Common myeloid progenitor, CD34-positive (primary cell): ENCODE data around the gene PTPRN2.
"Not testable (repeated sequence)": the region's sequence is repeated elsewhere in the genome, so short reads cannot be mapped to it uniquely, and the experiment has no call there.

Experiments used
- CTCF ChIA-PET: fragments of 350-600 bp; sonication (Branson Sonifier 250); formaldehyde crosslinking; loops from one replicate; lab custom pipeline; 2021; ENCODE audit warnings: antibody characterized with exemption; lab: Charles Lee
- POLR2A ChIA-PET: fragments of 350-600 bp; sonication (Branson Sonifier 250); formaldehyde crosslinking; loops from one replicate; lab custom pipeline; 2021; ENCODE audit warnings: antibody characterized with exemption; lab: Charles Lee
- DNase-seq, 3 donors: peaks; one replicate each; pipeline versions ENCODE4 v3.0.0 to v3.0.0-alpha.2; 2013
- H3K27ac ChIP-seq, 2 experiments: 1 replicate in 1 of 2; 2 replicates in 1 of 2; pipeline ENCODE4 v1.7.0; 2013; ENCODE audit warnings: inconsistent platforms in 2 of 2, low read length in 2 of 2, mild to moderate bottlenecking in 2 of 2, low read depth in 1 of 2, moderate library complexity in 1 of 2; ENCODE audit not compliant: severe bottlenecking in 2 of 2, insufficient read depth in 1 of 2, poor library complexity in 1 of 2
- H3K27me3 ChIP-seq, 5 experiments: replicated peaks in 2 of 5; 1 replicate in 3 of 5; 2 replicates in 2 of 5; pipeline versions ENCODE4 v1.6.1 to v1.7.0; 2013; ENCODE audit warnings: low read length in 4 of 5, mild to moderate bottlenecking in 2 of 5, moderate library complexity in 2 of 5, inconsistent platforms in 1 of 5; ENCODE audit not compliant: insufficient read depth in 5 of 5, control insufficient read depth in 4 of 5
- H3K36me3 ChIP-seq, 4 experiments: 1 replicate in 2 of 4; 2 replicates in 2 of 4; pipeline versions ENCODE4 v1.6.1 to v1.7.0; 2013; ENCODE audit warnings: low read length in 3 of 4, control low read depth in 1 of 4, mild to moderate bottlenecking in 1 of 4; ENCODE audit not compliant: control insufficient read depth in 4 of 4, insufficient read depth in 4 of 4
- H3K4me1 ChIP-seq, 4 experiments: 1 replicate in 3 of 4; 2 replicates in 1 of 4; pipeline versions ENCODE4 v1.6.1 to v1.7.1; 2013; ENCODE audit warnings: low read length in 3 of 4, mild to moderate bottlenecking in 3 of 4, control low read depth in 1 of 4, inconsistent platforms in 1 of 4, moderate library complexity in 1 of 4; ENCODE audit not compliant: control insufficient read depth in 4 of 4, insufficient read depth in 4 of 4; ENCODE audit errors: control extremely low read depth in 1 of 4
- H3K4me3 ChIP-seq, 7 experiments: 1 replicate in 4 of 7; 2 replicates in 3 of 7; pipeline versions ENCODE4 v1.5.1 to v1.7.0; 2013; ENCODE audit warnings: mild to moderate bottlenecking in 7 of 7, low read length in 6 of 7, moderate library complexity in 6 of 7, inconsistent platforms in 2 of 7, low read depth in 2 of 7, control low read depth in 1 of 7; ENCODE audit not compliant: insufficient read depth in 4 of 7, control insufficient read depth in 1 of 7; ENCODE audit errors: extremely low read depth in 1 of 7
- H3K9me3 ChIP-seq, 5 experiments: 1 replicate in 4 of 5; 2 replicates in 1 of 5; pipeline versions ENCODE4 v1.6.1 to v1.7.1; 2013; ENCODE audit warnings: low read length in 4 of 5, mild to moderate bottlenecking in 2 of 5, inconsistent platforms in 1 of 5, low read depth in 1 of 5, moderate library complexity in 1 of 5; ENCODE audit not compliant: control insufficient read depth in 4 of 5, insufficient read depth in 2 of 5; ENCODE audit errors: control extremely low read depth in 1 of 5
- WGBS: methylation state at CpG from one replicate; pipeline ENCODE4 v1.1.5; 2013; ENCODE audit not compliant: insufficient coverage; 5-methylcytosine and 5-hydroxymethylcytosine counted together

PTPRN2 gene

DNA sequence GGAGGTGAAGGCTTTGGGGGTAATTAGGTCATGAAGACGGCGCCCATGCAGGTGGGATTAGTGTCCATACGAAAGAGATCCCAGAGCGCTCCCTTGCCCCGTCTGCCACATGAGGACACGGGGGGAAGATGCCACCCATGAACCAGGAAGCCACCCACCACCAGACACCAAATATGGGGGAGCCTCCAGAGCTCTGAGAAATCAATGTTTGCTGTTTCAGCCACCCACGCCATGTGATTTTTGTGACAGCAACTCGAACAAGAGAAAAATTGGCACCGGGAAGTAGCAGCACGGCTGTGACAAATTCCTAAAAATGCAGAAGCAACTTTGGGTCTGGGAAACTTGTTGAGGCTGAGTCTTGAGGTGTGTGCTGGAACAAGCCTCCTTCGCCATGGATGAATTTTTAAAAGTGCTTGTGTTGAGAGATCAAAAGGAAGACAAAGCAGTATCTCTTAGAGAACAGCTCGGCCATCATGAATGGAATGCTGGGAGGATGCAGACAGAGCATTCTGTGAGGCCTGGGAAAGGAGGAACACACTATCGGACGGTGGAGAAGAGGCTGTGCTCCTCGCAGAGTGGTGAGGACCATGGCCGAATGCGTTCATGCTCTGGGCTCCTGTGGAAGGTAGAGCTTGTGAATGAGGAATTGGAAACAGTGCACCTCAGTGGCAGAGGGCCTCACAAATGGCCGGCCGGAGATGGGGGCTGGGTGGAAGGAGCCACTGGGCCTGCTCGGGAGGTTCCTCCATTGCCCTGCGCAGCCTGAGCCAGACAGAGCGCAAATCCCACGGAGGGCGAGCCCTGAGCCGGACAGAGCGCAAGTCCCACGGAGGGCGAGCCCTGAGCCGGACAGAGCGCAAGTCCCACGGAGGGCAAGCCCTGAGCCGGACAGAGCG is 277.5 kb downstream of the PTPRN2 start:
- Histone ChIP-seq H3K36me3 (no peaks in the 10 kb centered on the region), H3K9me3 (peaks cover 5 to 55% (median 28%) of the 10 kb centered on the region in 5 experiments), H3K27ac (no peak overlapping the region), H3K4me1 (no peaks in the 10 kb centered on the region), H3K27me3 (no peaks in the 10 kb centered on the region), H3K4me3 (no peak overlapping the region)
- WGBS = 91% methylated on average over 18 of the region's 33 CpGs
- no peak for DNase-seq
- POLR2A ChIA-PET = no interaction called here
- CTCF ChIA-PET = no interaction called here

DNA sequence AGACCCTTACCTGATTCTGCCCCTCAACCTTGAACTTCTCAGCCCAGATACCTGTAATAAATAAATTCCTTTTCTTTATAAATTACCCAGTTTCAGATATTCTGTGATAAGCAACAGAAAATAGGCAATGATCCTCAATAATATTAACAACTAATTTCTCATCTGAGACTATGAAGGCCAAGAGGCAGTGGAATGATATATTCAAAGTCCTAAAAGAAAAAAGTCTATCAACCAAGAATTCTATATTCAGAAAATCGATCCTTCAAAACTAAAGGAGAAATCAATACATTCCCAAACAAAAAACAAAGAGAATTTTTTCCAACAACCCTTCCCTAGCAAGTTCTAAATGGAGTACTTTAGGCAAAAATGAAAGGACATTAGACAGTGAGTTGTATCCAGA is 279.6 kb downstream of the PTPRN2 start:
- Histone ChIP-seq H3K27ac (no peak overlapping the region), H3K9me3 (peaks cover 3 to 38% (median 14%) of the 10 kb centered on the region in 5 experiments), H3K4me3 (no peak overlapping the region), H3K27me3 (no peaks in the 10 kb centered on the region), H3K36me3 (no peaks in the 10 kb centered on the region), H3K4me1 (no peaks in the 10 kb centered on the region)
- ChIA-PET CTCF (no interaction called here), POLR2A (no interaction called here)
- WGBS = no CpG with 5 or more reads among the region's 1 CpG
- DNase-seq = no peak

DNA sequence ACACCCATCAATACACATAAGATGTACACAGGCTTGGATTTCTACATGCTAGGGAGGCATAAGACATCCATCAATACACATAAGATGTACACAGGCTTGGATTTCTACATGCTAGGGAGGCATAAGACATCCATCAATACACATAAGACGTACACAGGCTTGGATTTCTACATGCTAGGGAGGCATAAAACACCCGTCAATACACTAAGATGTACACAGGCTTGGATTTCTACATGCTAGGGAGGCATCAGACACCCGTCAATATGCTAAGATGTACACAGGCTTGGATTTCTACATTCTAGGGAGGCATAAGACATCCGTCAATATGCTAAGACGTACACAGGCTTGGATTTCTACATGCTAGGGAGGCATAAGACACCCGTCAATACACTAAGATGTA is 283.6 kb downstream of the PTPRN2 start:
- WGBS = 92% methylated on average over 6 of the region's 6 CpGs
- CTCF ChIA-PET, DNase-seq, H3K27me3 ChIP-seq, H3K4me1 ChIP-seq, H3K27ac ChIP-seq, H3K36me3 ChIP-seq, H3K4me3 ChIP-seq, POLR2A ChIA-PET: not testable (repeated sequence)
- H3K9me3 ChIP-seq = peaks cover 2 to 17% (median 3%) of the 10 kb centered on the region in 5 experiments

DNA sequence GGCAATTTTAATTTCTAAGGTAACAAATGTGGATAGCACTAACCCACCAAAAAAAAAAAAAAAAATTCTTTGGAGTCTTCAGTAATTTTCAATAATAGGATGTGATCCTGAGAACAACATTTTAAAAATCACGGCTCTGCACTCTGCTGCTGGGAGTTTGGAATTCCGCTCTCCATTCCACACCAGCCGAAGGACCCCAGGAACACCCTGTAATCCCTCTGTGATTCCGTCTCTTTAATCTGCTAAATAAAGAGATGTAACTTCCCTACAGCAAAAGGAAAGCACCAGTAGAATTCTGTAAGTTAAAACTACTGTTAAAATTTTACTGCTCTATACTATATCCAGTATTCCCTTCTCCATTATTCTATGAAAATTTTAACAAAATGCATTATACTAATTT is 284.5 kb downstream of the PTPRN2 start:
- H3K9me3 ChIP-seq = peaks cover 0 to 14% (median 3%) of the 10 kb centered on the region in 5 experiments
- CTCF ChIA-PET = no interaction called here
- WGBS = 100% methylated on average over 3 of the region's 4 CpGs

DNA sequence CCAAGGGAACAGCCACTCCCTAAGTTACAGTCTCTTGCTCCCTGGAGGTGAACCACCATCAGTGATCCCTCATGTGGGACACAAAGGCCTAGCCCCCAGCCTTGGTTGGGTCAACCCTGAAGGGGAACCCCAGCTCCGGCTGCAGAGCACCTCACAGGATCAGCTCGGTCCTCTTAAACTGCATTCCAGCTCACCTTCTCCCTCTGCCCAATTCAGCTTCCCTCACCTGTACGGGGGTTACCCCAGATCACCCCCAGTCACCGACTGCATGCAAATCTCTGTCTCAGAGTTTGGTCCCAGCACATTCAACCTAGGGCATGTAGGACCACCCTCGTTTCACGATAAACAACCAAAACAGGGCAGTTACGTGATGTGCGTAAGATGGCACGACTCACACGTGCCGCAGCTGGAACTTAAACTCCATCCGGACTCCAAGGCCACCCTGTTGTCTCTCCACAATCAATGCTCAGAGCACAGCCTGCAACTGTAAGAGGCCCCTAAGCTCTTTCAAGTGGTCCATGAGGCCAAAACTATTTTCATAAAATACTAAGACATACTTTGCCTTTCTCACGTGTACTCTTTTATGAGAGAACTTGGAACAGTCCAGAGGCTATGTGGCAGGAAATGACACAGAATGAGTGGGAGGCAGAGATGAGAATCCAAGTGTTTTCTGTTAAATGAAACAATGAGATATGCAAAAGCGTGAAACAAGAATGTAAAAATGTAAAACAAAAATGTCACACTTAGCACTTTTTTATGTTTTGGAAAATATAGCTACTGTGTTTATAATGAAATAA is 285.2 kb downstream of the PTPRN2 start:
- 95% methylated on average over 12 of the region's 14 CpGs for WGBS
- Histone ChIP-seq H3K27me3 (no peaks in the 10 kb centered on the region), H3K27ac (no peak overlapping the region), H3K9me3 (peaks cover 0 to 10% (median under 1%) of the 10 kb centered on the region in 5 experiments), H3K36me3 (no peaks in the 10 kb centered on the region), H3K4me1 (no peaks in the 10 kb centered on the region), H3K4me3 (no peak overlapping the region)
- DNase-seq = no peak
- ChIA-PET CTCF (no interaction called here), POLR2A (no interaction called here)

More for the DNA sequence above, 284.5 kb downstream of the PTPRN2 start:
- Histone ChIP-seq H3K27ac (no peak overlapping the region), H3K27me3 (no peaks in the 10 kb centered on the region), H3K4me3 (no peak overlapping the region), H3K4me1 (no peaks in the 10 kb centered on the region), H3K36me3 (no peaks in the 10 kb centered on the region)
- DNase-seq = no peak
- POLR2A ChIA-PET = no interaction called here

DNA sequence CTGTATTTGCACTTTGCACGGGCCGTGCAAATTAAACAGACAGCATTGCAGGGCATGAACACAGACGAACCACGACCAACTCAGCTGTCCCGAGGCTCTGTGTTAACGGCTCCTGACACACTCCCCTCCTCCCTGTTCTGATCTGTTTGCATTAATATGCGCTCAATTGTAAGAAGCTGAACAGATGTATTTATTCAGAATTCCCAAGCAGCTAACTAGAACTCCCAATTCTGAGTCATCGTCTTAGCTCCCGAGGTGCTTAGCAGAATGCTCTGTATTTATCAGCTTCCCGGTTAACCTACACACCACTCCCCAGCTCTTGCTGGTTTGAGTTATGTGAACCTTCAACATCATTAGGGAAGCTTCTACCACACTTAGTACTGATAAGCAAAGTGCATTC is 286.4 kb downstream of the PTPRN2 start:
- 92% methylated on average over 5 of the region's 10 CpGs for WGBS
- POLR2A ChIA-PET = interaction anchor here (0.6 kb wide), 1 partner anchor 71 kb away, joined by 3 read pairs; no protein-coding TSS in a partner anchor
- CTCF ChIA-PET = no interaction called here

DNA sequence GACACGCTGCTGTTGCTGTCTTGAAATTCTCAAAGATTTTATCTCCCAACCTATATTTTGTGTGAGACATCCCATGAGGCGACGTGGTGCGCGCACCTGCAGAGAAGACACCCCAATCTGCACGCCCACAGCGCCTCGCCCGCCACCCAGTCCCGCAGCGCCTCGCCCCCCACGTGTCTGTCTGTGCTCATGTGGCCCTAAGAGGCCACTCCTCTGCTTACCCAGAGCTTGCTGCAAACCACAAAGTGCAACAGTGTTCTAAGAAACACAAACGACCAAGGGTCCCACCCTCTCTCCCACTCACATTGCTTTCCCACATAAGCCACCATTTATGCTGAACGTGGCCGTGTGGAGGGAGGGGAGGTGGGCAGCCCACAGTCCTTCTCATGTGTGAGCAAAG is 287.2 kb downstream of the PTPRN2 start:
- Histone ChIP-seq H3K4me3 (no peak overlapping the region), H3K27me3 (no peaks in the 10 kb centered on the region), H3K36me3 (no peaks in the 10 kb centered on the region), H3K27ac (no peak overlapping the region), H3K4me1 (no peaks in the 10 kb centered on the region), H3K9me3 (peaks cover 0 to 7% (median 4%) of the 10 kb centered on the region in 5 experiments)
- ChIA-PET CTCF (no interaction called here), POLR2A (no interaction called here)
- 91% methylated on average over 13 of the region's 16 CpGs for WGBS
- no peak for DNase-seq

More for the DNA sequence above, 286.4 kb downstream of the PTPRN2 start:
- Histone ChIP-seq H3K36me3 (no peaks in the 10 kb centered on the region), H3K27me3 (no peaks in the 10 kb centered on the region), H3K4me3 (no peak overlapping the region), H3K27ac (no peak overlapping the region), H3K4me1 (no peaks in the 10 kb centered on the region), H3K9me3 (peaks cover 0 to 4% (median 2%) of the 10 kb centered on the region in 5 experiments)
- DNase-seq = no peak
